HepG2 (cell line): ENCODE measurements around the gene MT1HL1. TPM values are rescaled to one million over a fixed set of nuclear protein-coding genes. Genes with fewer than 3 reads are reported as not detected.

Source experiments
- ATAC-seq: fragments of 200-7000 bp; cut with Tn5 transposase; 3 replicates; pipeline ENCODE4 v1.9.1; 2020; ENCODE audit warnings: mild to moderate bottlenecking, moderate library complexity
- BruUV-seq: library from RNA; stranded (reverse); fragments of 400-500 nt; replicated peaks from 2 replicates; lab custom pipeline; 2021; lab: Mats Ljungman, UMichigan
- CTCF ChIA-PET: fragments of 300-600 bp; formaldehyde crosslinking; extraction: SDS; loops from one replicate; lab custom pipeline; 2021; ENCODE audit warnings: low total read pairs, inconsistent platforms, low intra/inter-chr PET ratio; lab: Yijun Ruan, JAX
- POLR2A ChIA-PET: fragments of 350-600 bp; sonication (Branson Sonifier 250); formaldehyde crosslinking; loops from one replicate; lab custom pipeline; 2020; ENCODE audit warnings: antibody characterized with exemption, inconsistent platforms; lab: Yijun Ruan, JAX
- DNase-seq: peaks from one replicate; pipeline ENCODE4 v3.0.0-alpha.2; 2015; ENCODE audit warnings: low spot score
- FAIRE-seq: peaks from 3 replicates; lab custom pipeline; 2011; peaks lifted over from hg19 to GRCh38; lab: Jason Lieb, UNC
- H2AFZ ChIP-seq: one replicate; pipeline ENCODE4 v1.6.1; 2011; ENCODE audit warnings: low read length, inconsistent platforms
- H3K27ac ChIP-seq: fragments of 300-600 bp; 3 replicates; pipeline ENCODE4 v1.8.0; 2011; ENCODE audit warnings: mixed run types, mild to moderate bottlenecking, mixed read lengths, low read length, inconsistent platforms; ENCODE audit not compliant: insufficient read depth; ENCODE audit errors: extremely low read length
- H3K27me3 ChIP-seq, 2 experiments: fragments of 200-600 bp in 1 of 2; 2 replicates in 1 of 2; 3 replicates in 1 of 2; pipeline versions ENCODE4 v1.6.0 to v1.8.0; 2011; ENCODE audit warnings: low read length in 2 of 2, mild to moderate bottlenecking in 2 of 2, moderate library complexity in 2 of 2, inconsistent platforms in 1 of 2; ENCODE audit not compliant: insufficient read depth in 2 of 2, control insufficient read depth in 1 of 2
- H3K36me3 ChIP-seq, 2 experiments: fragments of 200-600 bp in 1 of 2; replicated peaks in 1 of 2; 2 replicates in 1 of 2; 3 replicates in 1 of 2; pipeline versions ENCODE4 v1.5.1 to v1.8.0; 2011; ENCODE audit warnings: low read length in 2 of 2, inconsistent platforms in 1 of 2; ENCODE audit not compliant: insufficient read depth in 2 of 2, control insufficient read depth in 1 of 2
- H3K4me1 ChIP-seq: 2 replicates; pipeline ENCODE4 v1.5.1; 2012; ENCODE audit warnings: low read length, inconsistent platforms; ENCODE audit not compliant: insufficient read depth
- H3K4me2 ChIP-seq: 2 replicates; pipeline ENCODE4 v1.6.0; 2011; ENCODE audit warnings: low read depth, low read length, inconsistent platforms
- H3K4me3 ChIP-seq, 3 experiments: fragments of 200-600 bp in 1 of 3; sonication (generic), shearing (Covaris generic) in 1 of 3; replicated peaks in 1 of 3; 2 replicates each; pipeline ENCODE4 v1.5.1; 2011 to 2016; ENCODE audit warnings: low read length in 3 of 3, inconsistent platforms in 2 of 3, low read depth in 2 of 3, mild to moderate bottlenecking in 2 of 3, control low read depth in 1 of 3, mixed read lengths in 1 of 3; ENCODE audit not compliant: insufficient read depth in 1 of 3
- H3K79me2 ChIP-seq: one replicate; pipeline ENCODE4 v1.6.1; 2011; ENCODE audit warnings: low read length, inconsistent platforms; ENCODE audit not compliant: insufficient read depth
- H3K9ac ChIP-seq: 2 replicates; pipeline ENCODE4 v1.6.0; 2011; ENCODE audit warnings: mild to moderate bottlenecking, low read depth, low read length, inconsistent platforms; ENCODE audit not compliant: insufficient read depth
- H3K9me3 ChIP-seq: 2 replicates; pipeline ENCODE4 v1.5.1; 2012; ENCODE audit warnings: mild to moderate bottlenecking, low read length
- H4K20me1 ChIP-seq: 2 replicates; pipeline ENCODE4 v1.6.0; 2011; ENCODE audit warnings: inconsistent platforms, mild to moderate bottlenecking, low read length, moderate library complexity; ENCODE audit not compliant: insufficient read depth
- ATF1 ChIP-seq: IDR thresholded peaks from 2 replicates; pipeline ENCODE4 v1.6.1; 2016; ENCODE audit warnings: mild to moderate bottlenecking, control low read depth
- FOXK2 ChIP-seq: fragments of 450-650 bp; IDR thresholded peaks from 2 replicates; pipeline ENCODE4 v1.6.1; 2016
- MIER3 ChIP-seq: IDR thresholded peaks from 2 replicates; pipeline ENCODE4 v1.6.1; 2016; ENCODE audit warnings: missing compliant biosample characterization, borderline replicate concordance
- NFE2 ChIP-seq: sonication (generic); formaldehyde crosslinking; IDR thresholded peaks from 2 replicates; pipeline ENCODE4 v1.4.0; 2020; ENCODE audit warnings: missing genetic modification reagents
- NFIB ChIP-seq: sonication (generic); formaldehyde crosslinking; IDR thresholded peaks from 2 replicates; pipeline ENCODE4 v1.9.0; 2021; ENCODE audit warnings: missing genetic modification reagents, mild to moderate bottlenecking, borderline replicate concordance
- ZNF207 ChIP-seq: fragments of 450-650 bp; IDR thresholded peaks from 2 replicates; pipeline ENCODE4 v1.6.1; 2016; ENCODE audit warnings: antibody characterized with exemption, borderline replicate concordance
- ZNF24 ChIP-seq: fragments of 450-650 bp; IDR thresholded peaks from 2 replicates; pipeline ENCODE4 v1.6.1; 2017; ENCODE audit warnings: antibody characterized with exemption, mild to moderate bottlenecking
- WGBS: methylation state at CpG from one replicate; pipeline ENCODE4 v1.1.6; 2017; ENCODE audit warnings: low lambda C conversion rate; 5-methylcytosine and 5-hydroxymethylcytosine counted together
- in situ Hi-C: cut with HindIII; loops from 2 replicates; pipeline ENCODE4 v1.10.0; 2017; ENCODE audit warnings: low pct_unique_long_range_greater_than_20kb; ENCODE audit not compliant: extremely low pct_ligation_motif_present
- intact Hi-C: fragments of 100-400 bp; cut with micrococcal nuclease; formaldehyde crosslinking; loops from one replicate; pipeline ENCODE4 v1.10.0; 2022; ENCODE audit not compliant: unreplicated experiment
- polyA plus RNA-seq, 8 experiments: library from polyadenylated mRNA; depleted of rRNA in 3 of 8; stranded (reverse) in 7 of 8; unstranded in 1 of 8; fragments of >200 nt; fragmentation: Illumina TruSeq in 4 of 8; extraction: Trizol in 4 of 8; gene quantifications; 2 replicates each; pipeline versions ENCODE4 v1.2.1 to v1.2.3, GENCODE V29; 2011 to 2016; ENCODE audit warnings: low read depth in 4 of 8, missing spikeins in 1 of 8, mixed read lengths in 1 of 8; ENCODE audit not compliant: insufficient read depth in 1 of 8
- total RNA-seq, 5 experiments: library from RNA; depleted of rRNA; stranded (reverse); fragments of >200 nt; fragmentation: Illumina TruSeq; extraction: Trizol; gene quantifications; 2 replicates each; pipeline ENCODE4 v1.2.3, GENCODE V29; 2016; ENCODE audit warnings: low read depth in 1 of 5
- TF ChIP-seq, protein P1 (sequence below): sonication (generic); formaldehyde crosslinking; IDR thresholded peaks from 2 replicates; pipeline ENCODE4 v1.4.0; 2020; ENCODE audit warnings: missing genetic modification reagents, borderline replicate concordance
- TF ChIP-seq, protein P2 (sequence below): fragments of 450-650 bp; IDR thresholded peaks from 2 replicates; pipeline ENCODE4 v1.6.1; 2017; ENCODE audit warnings: mild to moderate bottlenecking
- TF ChIP-seq, protein P3 (sequence below): sonication (generic); formaldehyde crosslinking; IDR thresholded peaks from 2 replicates; pipeline ENCODE4 v1.4.0; 2020; ENCODE audit warnings: mild to moderate bottlenecking, missing genetic modification reagents

MT1HL1 gene
- total and polyA plus RNA-seq, 2 of the 13 experiments (the other 11 are each of a cell fraction or from before 2014, with no cell fraction given), result not detected

DNA sequence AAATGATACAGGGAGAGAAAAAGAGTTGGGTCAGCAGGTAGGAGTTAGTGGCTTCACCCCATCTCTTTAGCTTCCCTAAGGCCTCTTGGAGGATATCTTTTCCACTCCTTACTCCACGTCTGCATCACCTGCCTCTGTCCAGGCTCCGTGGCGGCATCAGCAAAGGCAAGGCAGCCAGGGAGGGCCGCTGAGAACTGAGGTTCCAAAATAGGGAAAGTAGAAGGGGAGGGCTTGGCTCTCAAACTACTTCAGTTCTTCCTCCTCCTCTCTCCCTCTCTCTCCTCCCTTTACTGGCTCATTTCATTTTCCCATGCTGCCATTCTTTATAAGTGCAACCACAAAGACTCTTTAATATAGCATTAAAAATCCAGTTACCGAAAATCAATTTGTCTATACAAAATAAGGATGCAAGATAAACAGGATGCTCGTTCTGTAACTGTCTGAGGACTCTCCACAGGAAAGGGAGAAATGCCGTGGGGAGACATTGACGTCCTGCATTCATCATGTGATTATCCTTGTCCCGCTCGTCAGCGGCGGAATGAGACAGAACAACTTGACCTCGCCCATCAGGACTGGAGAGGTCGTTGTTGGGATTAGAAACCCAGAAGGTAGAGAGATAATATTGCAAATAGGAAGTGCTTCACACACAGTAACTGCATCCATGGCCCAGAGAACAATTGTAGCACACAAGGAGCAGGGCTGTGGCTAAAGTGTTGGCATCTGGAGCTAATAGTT is 3.1 kb upstream of the MT1HL1 start:
- no peak overlapping the region for H3K9ac ChIP-seq
- intact Hi-C loops (no loop called here), in situ Hi-C loops (no loop called here)
- H3K4me1 ChIP-seq, result no peaks in the 10 kb centered on the region
- H3K27me3 ChIP-seq, result peaks cover 0 to 11% of the 10 kb centered on the region in 2 experiments; a peak in 2 of 5 replicates
- no peak for FAIRE-seq
- BruUV-seq, result no TSS peak
- H2AFZ ChIP-seq, result no peak overlapping the region
- no peaks in the 10 kb centered on the region for H3K79me2 ChIP-seq
- H3K27ac ChIP-seq, result no peak overlapping the region
- no peaks in the 10 kb centered on the region for H4K20me1 ChIP-seq
- no peaks in the 10 kb centered on the region for H3K9me3 ChIP-seq
- H3K4me3 ChIP-seq, result no peak overlapping the region
- no peak for TF ChIP-seq ATF1
- no peak for TF ChIP-seq FOXK2
- TF ChIP-seq MIER3 (CRISPR knock-in tag), result no peak
- TF ChIP-seq, protein P1, sequence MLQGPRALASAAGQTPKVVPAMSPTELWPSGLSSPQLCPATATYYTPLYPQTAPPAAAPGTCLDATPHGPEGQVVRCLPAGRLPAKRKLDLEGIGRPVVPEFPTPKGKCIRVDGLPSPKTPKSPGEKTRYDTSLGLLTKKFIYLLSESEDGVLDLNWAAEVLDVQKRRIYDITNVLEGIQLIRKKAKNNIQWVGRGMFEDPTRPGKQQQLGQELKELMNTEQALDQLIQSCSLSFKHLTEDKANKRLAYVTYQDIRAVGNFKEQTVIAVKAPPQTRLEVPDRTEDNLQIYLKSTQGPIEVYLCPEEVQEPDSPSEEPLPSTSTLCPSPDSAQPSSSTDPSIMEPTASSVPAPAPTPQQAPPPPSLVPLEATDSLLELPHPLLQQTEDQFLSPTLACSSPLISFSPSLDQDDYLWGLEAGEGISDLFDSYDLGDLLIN (CRISPR knock-in tag), result no peak
- no peak for TF ChIP-seq ZNF207
- no peak for TF ChIP-seq NFIB
- ChIA-PET POLR2A (no interaction called here), CTCF (no interaction called here)
- H3K36me3 ChIP-seq, result no peaks in the 10 kb centered on the region
- no peak overlapping the region for H3K4me2 ChIP-seq
- no peak for DNase-seq
- WGBS, result 26% methylated on average over 14 of the region's 14 CpGs
- no peak for ATAC-seq

DNA sequence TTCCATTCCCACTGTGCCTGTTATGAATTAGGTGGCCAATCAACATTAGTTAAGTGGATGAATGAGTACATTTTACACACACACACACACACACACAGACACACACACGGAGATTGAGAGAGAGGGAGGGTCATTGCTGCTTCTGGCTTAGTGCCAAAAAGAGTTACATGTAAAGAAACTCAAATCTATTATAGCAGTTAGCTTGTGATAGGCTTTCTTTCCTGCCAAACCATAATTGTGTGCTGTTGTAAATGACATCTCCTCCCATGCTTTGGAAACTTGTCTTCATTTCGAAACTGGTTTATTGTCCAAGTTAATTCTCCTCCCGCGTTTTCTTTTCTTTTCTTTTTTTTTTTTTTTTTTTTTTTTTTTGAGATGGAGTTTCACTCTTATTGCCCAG is 1.4 kb upstream of the MT1HL1 start:
- FAIRE-seq, result no peak
- 0% methylated on average over 4 of the region's 4 CpGs for WGBS
- in situ Hi-C loops, result no loop called here
- Histone ChIP-seq H4K20me1 (no peaks in the 10 kb centered on the region), H3K27me3 (peaks cover 0 to 11% of the 10 kb centered on the region in 2 experiments; a peak in 2 of 5 replicates), H3K79me2 (no peaks in the 10 kb centered on the region), H3K4me3 (no peak overlapping the region), H3K36me3 (no peaks in the 10 kb centered on the region), H2AFZ (no peak overlapping the region), H3K4me1 (no peaks in the 10 kb centered on the region), H3K9me3 (no peaks in the 10 kb centered on the region), H3K9ac (no peak overlapping the region), H3K27ac (no peak overlapping the region), H3K4me2 (no peak overlapping the region)
- CTCF ChIA-PET, result no interaction called here
- no peak for ATAC-seq
- intact Hi-C loops, result no loop called here
- no TSS peak for BruUV-seq
- no peak for DNase-seq
- POLR2A ChIA-PET, result no interaction called here
- TF ChIP-seq, protein P2, sequence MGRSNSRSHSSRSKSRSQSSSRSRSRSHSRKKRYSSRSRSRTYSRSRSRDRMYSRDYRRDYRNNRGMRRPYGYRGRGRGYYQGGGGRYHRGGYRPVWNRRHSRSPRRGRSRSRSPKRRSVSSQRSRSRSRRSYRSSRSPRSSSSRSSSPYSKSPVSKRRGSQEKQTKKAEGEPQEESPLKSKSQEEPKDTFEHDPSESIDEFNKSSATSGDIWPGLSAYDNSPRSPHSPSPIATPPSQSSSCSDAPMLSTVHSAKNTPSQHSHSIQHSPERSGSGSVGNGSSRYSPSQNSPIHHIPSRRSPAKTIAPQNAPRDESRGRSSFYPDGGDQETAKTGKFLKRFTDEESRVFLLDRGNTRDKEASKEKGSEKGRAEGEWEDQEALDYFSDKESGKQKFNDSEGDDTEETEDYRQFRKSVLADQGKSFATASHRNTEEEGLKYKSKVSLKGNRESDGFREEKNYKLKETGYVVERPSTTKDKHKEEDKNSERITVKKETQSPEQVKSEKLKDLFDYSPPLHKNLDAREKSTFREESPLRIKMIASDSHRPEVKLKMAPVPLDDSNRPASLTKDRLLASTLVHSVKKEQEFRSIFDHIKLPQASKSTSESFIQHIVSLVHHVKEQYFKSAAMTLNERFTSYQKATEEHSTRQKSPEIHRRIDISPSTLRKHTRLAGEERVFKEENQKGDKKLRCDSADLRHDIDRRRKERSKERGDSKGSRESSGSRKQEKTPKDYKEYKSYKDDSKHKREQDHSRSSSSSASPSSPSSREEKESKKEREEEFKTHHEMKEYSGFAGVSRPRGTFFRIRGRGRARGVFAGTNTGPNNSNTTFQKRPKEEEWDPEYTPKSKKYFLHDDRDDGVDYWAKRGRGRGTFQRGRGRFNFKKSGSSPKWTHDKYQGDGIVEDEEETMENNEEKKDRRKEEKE, result no peak
- TF ChIP-seq ZNF24, result no peak
- TF ChIP-seq, protein P3, sequence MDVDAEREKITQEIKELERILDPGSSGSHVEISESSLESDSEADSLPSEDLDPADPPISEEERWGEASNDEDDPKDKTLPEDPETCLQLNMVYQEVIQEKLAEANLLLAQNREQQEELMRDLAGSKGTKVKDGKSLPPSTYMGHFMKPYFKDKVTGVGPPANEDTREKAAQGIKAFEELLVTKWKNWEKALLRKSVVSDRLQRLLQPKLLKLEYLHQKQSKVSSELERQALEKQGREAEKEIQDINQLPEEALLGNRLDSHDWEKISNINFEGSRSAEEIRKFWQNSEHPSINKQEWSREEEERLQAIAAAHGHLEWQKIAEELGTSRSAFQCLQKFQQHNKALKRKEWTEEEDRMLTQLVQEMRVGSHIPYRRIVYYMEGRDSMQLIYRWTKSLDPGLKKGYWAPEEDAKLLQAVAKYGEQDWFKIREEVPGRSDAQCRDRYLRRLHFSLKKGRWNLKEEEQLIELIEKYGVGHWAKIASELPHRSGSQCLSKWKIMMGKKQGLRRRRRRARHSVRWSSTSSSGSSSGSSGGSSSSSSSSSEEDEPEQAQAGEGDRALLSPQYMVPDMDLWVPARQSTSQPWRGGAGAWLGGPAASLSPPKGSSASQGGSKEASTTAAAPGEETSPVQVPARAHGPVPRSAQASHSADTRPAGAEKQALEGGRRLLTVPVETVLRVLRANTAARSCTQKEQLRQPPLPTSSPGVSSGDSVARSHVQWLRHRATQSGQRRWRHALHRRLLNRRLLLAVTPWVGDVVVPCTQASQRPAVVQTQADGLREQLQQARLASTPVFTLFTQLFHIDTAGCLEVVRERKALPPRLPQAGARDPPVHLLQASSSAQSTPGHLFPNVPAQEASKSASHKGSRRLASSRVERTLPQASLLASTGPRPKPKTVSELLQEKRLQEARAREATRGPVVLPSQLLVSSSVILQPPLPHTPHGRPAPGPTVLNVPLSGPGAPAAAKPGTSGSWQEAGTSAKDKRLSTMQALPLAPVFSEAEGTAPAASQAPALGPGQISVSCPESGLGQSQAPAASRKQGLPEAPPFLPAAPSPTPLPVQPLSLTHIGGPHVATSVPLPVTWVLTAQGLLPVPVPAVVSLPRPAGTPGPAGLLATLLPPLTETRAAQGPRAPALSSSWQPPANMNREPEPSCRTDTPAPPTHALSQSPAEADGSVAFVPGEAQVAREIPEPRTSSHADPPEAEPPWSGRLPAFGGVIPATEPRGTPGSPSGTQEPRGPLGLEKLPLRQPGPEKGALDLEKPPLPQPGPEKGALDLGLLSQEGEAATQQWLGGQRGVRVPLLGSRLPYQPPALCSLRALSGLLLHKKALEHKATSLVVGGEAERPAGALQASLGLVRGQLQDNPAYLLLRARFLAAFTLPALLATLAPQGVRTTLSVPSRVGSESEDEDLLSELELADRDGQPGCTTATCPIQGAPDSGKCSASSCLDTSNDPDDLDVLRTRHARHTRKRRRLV (CRISPR knock-in tag), result no peak
- no peak for TF ChIP-seq NFE2 (CRISPR knock-in tag)
